HCT116 (cell line): ENCODE measurements around the gene BMP15. TPM values are rescaled to one million over a fixed set of nuclear protein-coding genes. Genes with fewer than 3 reads are reported as not detected.

Experiments used
- ATAC-seq: fragments of 200-7000 bp; cut with Tn5 transposase; 2 replicates; pipeline ENCODE4 v1.9.1; 2020; ENCODE audit warnings: mild to moderate bottlenecking, moderate library complexity
- Bru-seq: library from RNA; stranded (reverse); fragments of 400-500 nt; gene quantifications from one replicate; lab custom pipeline; 2021; lab: Mats Ljungman, UMichigan
- BruChase-seq, 2 experiments: library from RNA; stranded (reverse); fragments of 400-500 nt; gene quantifications; one replicate each; lab custom pipeline; 2021; lab: Mats Ljungman, UMichigan
- BruUV-seq: library from RNA; stranded (reverse); fragments of 400-500 nt; replicated peaks from 2 replicates; lab custom pipeline; 2021; lab: Mats Ljungman, UMichigan
- CTCF ChIA-PET: fragments of 300-600 bp; sonication (Branson Sonifier 250); formaldehyde crosslinking; loops from one replicate; lab custom pipeline; 2021; ENCODE audit warnings: antibody characterized with exemption; lab: Charles Lee
- POLR2A ChIA-PET: fragments of 300-600, 350-600 bp; sonication (Branson Sonifier 250); formaldehyde crosslinking; loops from one replicate; lab custom pipeline; 2021; ENCODE audit warnings: antibody characterized with exemption; lab: Charles Lee
- RAD21 ChIA-PET, 2 experiments: fragments of 300-600 bp; sonication (Branson Sonifier 250); formaldehyde crosslinking; loops; one replicate each; lab custom pipeline; 2023; ENCODE audit warnings: low total read pairs in 2 of 2; ENCODE audit not compliant: uncharacterized antibody in 2 of 2, unreplicated experiment in 2 of 2, low non-redundant PET in 1 of 2; lab: Charles Lee
- DNase-seq: peaks from one replicate; pipeline ENCODE4 v3.0.0-alpha.2; 2010; ENCODE audit warnings: low read depth, low spot score
- H2AFZ ChIP-seq: fragments of 200-600 bp; shearing (Covaris generic), sonication (generic); 2 replicates; pipeline ENCODE4 v1.6.1; 2017; ENCODE audit warnings: low read depth, mixed run types, mixed read lengths, antibody characterized with exemption, low read length; ENCODE audit not compliant: poor library complexity, severe bottlenecking
- H3K27ac ChIP-seq: 2 replicates; pipeline ENCODE4 v1.5.1; 2012; ENCODE audit warnings: low read depth, low read length
- H3K27me3 ChIP-seq: fragments of 200-600 bp; sonication (generic); 2 replicates; pipeline ENCODE4 v1.6.1; 2016; ENCODE audit warnings: mixed run types, low read length, mixed read lengths; ENCODE audit not compliant: insufficient read depth
- H3K36me3 ChIP-seq, 2 experiments: fragments of 200-500 bp in 1 of 2; fragments of 200-600 bp in 1 of 2; sonication (Bioruptor generic) in 1 of 2; sonication (generic) in 1 of 2; 2 replicates each; pipeline versions ENCODE4 v1.5.1 to v1.6.1; 2014 to 2016; ENCODE audit warnings: low read length in 2 of 2, inconsistent platforms in 1 of 2, mixed read lengths in 1 of 2, mixed run types in 1 of 2; ENCODE audit not compliant: insufficient read depth in 2 of 2, control insufficient read depth in 1 of 2
- H3K4me1 ChIP-seq, 2 experiments: fragments of 200-600 bp in 1 of 2; sonication (generic) in 1 of 2; 2 replicates each; pipeline versions ENCODE4 v1.5.1 to v1.6.1; 2012 to 2017; ENCODE audit warnings: low read length in 2 of 2, inconsistent platforms in 1 of 2, mild to moderate bottlenecking in 1 of 2, mixed read lengths in 1 of 2, mixed run types in 1 of 2, moderate library complexity in 1 of 2; ENCODE audit not compliant: insufficient read depth in 2 of 2, control insufficient read depth in 1 of 2
- H3K4me2 ChIP-seq: fragments of 200-600 bp; sonication (generic); 2 replicates; pipeline ENCODE4 v1.6.1; 2017; ENCODE audit warnings: mixed run types, low read length, mixed read lengths
- H3K4me3 ChIP-seq, 2 experiments: fragments of 200-600 bp in 1 of 2; sonication (generic) in 1 of 2; replicated peaks in 1 of 2; 2 replicates each; pipeline ENCODE4 v1.5.1; 2011 to 2016; ENCODE audit warnings: low read length in 2 of 2, control low read depth in 1 of 2, low read depth in 1 of 2, mild to moderate bottlenecking in 1 of 2, mixed read lengths in 1 of 2, mixed run types in 1 of 2
- H3K79me2 ChIP-seq: fragments of 200-600 bp; sonication (generic); 2 replicates; pipeline ENCODE4 v1.6.1; 2017; ENCODE audit warnings: mild to moderate bottlenecking, mixed run types, low read length, moderate library complexity, mixed read lengths; ENCODE audit not compliant: insufficient read depth
- H3K9ac ChIP-seq: fragments of 200-600 bp; sonication (generic); 2 replicates; pipeline ENCODE4 v1.6.1; 2016; ENCODE audit warnings: low read length, mixed read lengths
- H3K9me2 ChIP-seq: fragments of 200-600 bp; sonication (generic), shearing (Covaris generic); 2 replicates; pipeline ENCODE4 v1.6.1; 2017; ENCODE audit warnings: mixed run types, mild to moderate bottlenecking, moderate library complexity; ENCODE audit not compliant: insufficient read depth
- H3K9me3 ChIP-seq, 2 experiments: fragments of 200-500 bp in 1 of 2; fragments of 200-600 bp in 1 of 2; sonication (Bioruptor generic) in 1 of 2; sonication (generic) in 1 of 2; 2 replicates each; pipeline ENCODE4 v1.6.1; 2014 to 2017; ENCODE audit warnings: low read length in 2 of 2, mixed read lengths in 2 of 2, inconsistent platforms in 1 of 2, low read depth in 1 of 2, mild to moderate bottlenecking in 1 of 2, mixed run types in 1 of 2, moderate library complexity in 1 of 2; ENCODE audit not compliant: control insufficient read depth in 1 of 2, insufficient read depth in 1 of 2
- H4K20me1 ChIP-seq: fragments of 200-600 bp; sonication (generic), shearing (Covaris generic); 2 replicates; pipeline ENCODE4 v1.6.1; 2017; ENCODE audit warnings: mixed run types, mild to moderate bottlenecking, moderate library complexity; ENCODE audit not compliant: insufficient read depth
- CTCF ChIP-seq, 3 experiments: fragments of 200-600 bp in 1 of 3; sonication (generic) in 1 of 3; IDR thresholded peaks in 2 of 3; conservative IDR thresholded peaks in 1 of 3; 2 replicates each; pipeline ENCODE4 v1.5.1; 2012 to 2017; ENCODE audit warnings: low read depth in 2 of 3, low read length in 2 of 3, antibody characterized with exemption in 1 of 3, borderline replicate concordance in 1 of 3, control low read depth in 1 of 3, mild to moderate bottlenecking in 1 of 3, mixed read lengths in 1 of 3, mixed run types in 1 of 3, moderate library complexity in 1 of 3; ENCODE audit not compliant: insufficient read depth in 1 of 3
- EGR1 ChIP-seq: IDR thresholded peaks from 2 replicates; pipeline ENCODE4 v1.6.1; 2012; ENCODE audit warnings: low read depth
- EZH2 ChIP-seq: fragments of 200-600 bp; sonication (generic); IDR thresholded peaks from 2 replicates; pipeline ENCODE4 v1.6.1; 2017; ENCODE audit warnings: antibody characterized with exemption, mixed run types
- SRF ChIP-seq: IDR thresholded peaks from 2 replicates; pipeline ENCODE4 v1.6.1; 2012; ENCODE audit warnings: low read depth
- YY1 ChIP-seq: IDR thresholded peaks from 2 replicates; pipeline ENCODE4 v1.6.1; 2011; ENCODE audit warnings: low read length, low read depth, moderate library complexity, mild to moderate bottlenecking; ENCODE audit not compliant: insufficient replicate concordance; ENCODE audit errors: extremely low read depth
- ZBTB33 ChIP-seq: IDR thresholded peaks from 2 replicates; pipeline ENCODE4 v1.6.1; 2011; ENCODE audit warnings: mild to moderate bottlenecking, low read length, moderate library complexity; ENCODE audit not compliant: insufficient replicate concordance; ENCODE audit errors: extremely low read depth
- ZNF274 ChIP-seq: fragments of 200-500 bp; sonication (Bioruptor generic); IDR thresholded peaks from 2 replicates; pipeline ENCODE4 v1.6.1; 2014; ENCODE audit warnings: mild to moderate bottlenecking, low read depth, low read length, inconsistent platforms
- intact Hi-C: fragments of 100-400 bp; cut with micrococcal nuclease; formaldehyde crosslinking; loops from 2 replicates; pipeline ENCODE4 v1.10.0; 2022
- long read RNA-seq: library from polyadenylated mRNA; unstranded; transcript quantifications from one replicate; pipeline ENCODE4 v2.0.0, GENCODE V29; 2021; ENCODE audit not compliant: unreplicated experiment
- polyA plus RNA-seq: library from polyadenylated mRNA; unstranded; fragments of >200 nt; gene quantifications from 2 replicates; pipeline ENCODE4 v1.2.1, GENCODE V29; 2012; ENCODE audit warnings: missing spikeins
- total RNA-seq: library from RNA; stranded (reverse); gene quantifications from one replicate; pipeline ENCODE4 v1.2.1, GENCODE V29; 2021; ENCODE audit not compliant: unreplicated experiment

Gene BMP15
- total RNA-seq (not detected), Bru-seq, nascent RNA (not detected), BruChase-seq, experiment 1, labeled RNA remaining after a 6-hour chase (not detected), BruChase-seq, experiment 2, labeled RNA remaining after a 2-hour chase (not detected)
- not detected in 2 replicates for polyA plus RNA-seq
- long read RNA-seq = 0 reads

GRCh38 chrX:50910685-50911176 is at the start of gene BMP15:
Gene BMP15 (plus strand): TSS chrX:50910735. CDS start chrX:50910784, 49 bp downstream.
- Histone ChIP-seq H3K9me2 (no peaks in the 10 kb centered on the region), H3K36me3 (no peaks in the 10 kb centered on the region), H3K9me3 (no peaks in the 10 kb centered on the region), H3K4me2 (no peak within 1 kb of the TSS), H3K9ac (no peak within 1 kb of the TSS), H2AFZ (no peak within 1 kb of the TSS), H3K4me1 (no peaks in the 10 kb centered on the region), H3K79me2 (no peaks in the 10 kb centered on the region), H3K27ac (no peak within 1 kb of the TSS), H3K27me3 (no peaks in the 10 kb centered on the region; the same call in 1 of the 2 replicates), H4K20me1 (no peaks in the 10 kb centered on the region), H3K4me3 (no peak within 1 kb of the TSS)
- RAD21 ChIA-PET = no interaction called here
- TF ChIP-seq CTCF (IDR thresholded peaks at IDR 0.05 in 2 of 3, conservative IDR thresholded peaks at IDR 0.05 in 1 of 3; ENCODE audit: borderline replicate concordance in 1 of 3, insufficient read depth in 1 of 3, low read depth in 2 of 3, low read length in 2 of 3) (no peak), EGR1 (no peak), YY1 (no peak)
- CTCF ChIA-PET = no interaction called here
- DNase-seq (no peak), ATAC-seq (no peak)
- BruUV-seq = no TSS peak
- intact Hi-C loops = no loop called here
- POLR2A ChIA-PET = no interaction called here

GRCh38 chrX:50863471-50863870 is 47.1 kb upstream of the BMP15 start:
- DNase-seq (no peak), ATAC-seq (no peak)
- no peak overlapping the region for H3K4me3 ChIP-seq
- no peaks in the 10 kb centered on the region for H3K79me2 ChIP-seq
- no peak overlapping the region for H3K27ac ChIP-seq
- H2AFZ ChIP-seq = no peak overlapping the region
- CTCF ChIA-PET = no interaction called here
- H3K9ac ChIP-seq = no peak overlapping the region
- RAD21 ChIA-PET = no interaction called here
- no peaks in the 10 kb centered on the region for H3K9me3 ChIP-seq
- no peaks in the 10 kb centered on the region for H3K4me1 ChIP-seq
- no peaks in the 10 kb centered on the region for H4K20me1 ChIP-seq
- no peaks in the 10 kb centered on the region for H3K36me3 ChIP-seq
- no peaks in the 10 kb centered on the region for H3K27me3 ChIP-seq
- BruUV-seq = no TSS peak
- POLR2A ChIA-PET = no interaction called here
- no peak overlapping the region for H3K4me2 ChIP-seq
- intact Hi-C loops = no loop called here
- no peaks in the 10 kb centered on the region for H3K9me2 ChIP-seq
- no peak for TF ChIP-seq SRF
- no peak for TF ChIP-seq CTCF (IDR thresholded peaks at IDR 0.05 in 2 of 3, conservative IDR thresholded peaks at IDR 0.05 in 1 of 3; ENCODE audit: borderline replicate concordance in 1 of 3, insufficient read depth in 1 of 3, low read depth in 2 of 3, low read length in 2 of 3)
- TF ChIP-seq EZH2 = no peak
- TF ChIP-seq ZBTB33 = no peak
- no peak for TF ChIP-seq ZNF274
